Kidney (tissue), 14 donors: ENCODE measurements around the gene STMND1. TPM values are rescaled to one million over a fixed set of nuclear protein-coding genes. Genes with fewer than 3 reads are reported as not detected.

Source experiments
- DNase-seq, 5 donors: peaks; one replicate each; pipeline ENCODE4 v3.0.0-alpha.2; 2013 to 2020
- FAIRE-seq: peaks from 2 replicates; lab custom pipeline; 2012; peaks lifted over from hg19 to GRCh38; lab: Jason Lieb, UNC
- H3K27ac ChIP-seq, 2 donors: one replicate each; pipeline ENCODE4 v1.7.0; 2013; ENCODE audit warnings: low read depth in 2 of 2, low read length in 2 of 2, inconsistent platforms in 1 of 2
- H3K27me3 ChIP-seq: one replicate; pipeline ENCODE4 v1.7.1; 2013; ENCODE audit warnings: low read length, inconsistent platforms; ENCODE audit not compliant: control insufficient read depth, insufficient read depth
- H3K36me3 ChIP-seq, 3 donors: one replicate each; pipeline versions ENCODE4 v1.7.0 to v1.7.1; 2013; ENCODE audit warnings: low read length in 3 of 3, control low read depth in 1 of 3, inconsistent platforms in 1 of 3; ENCODE audit not compliant: insufficient read depth in 3 of 3, control insufficient read depth in 2 of 3
- H3K4me1 ChIP-seq, 3 donors: one replicate each; pipeline versions ENCODE4 v1.7.0 to v1.7.1; 2013; ENCODE audit warnings: low read length in 3 of 3, inconsistent platforms in 1 of 3, low read depth in 1 of 3; ENCODE audit not compliant: control insufficient read depth in 2 of 3, insufficient read depth in 2 of 3
- H3K4me3 ChIP-seq, 3 donors: one replicate each; pipeline versions ENCODE4 v1.7.0 to v1.8.1; 2013; ENCODE audit warnings: low read length in 3 of 3, control low read depth in 1 of 3, inconsistent platforms in 1 of 3
- H3K9ac ChIP-seq, 3 donors: one replicate each; pipeline versions ENCODE4 v1.7.0 to v1.7.1; 2013; ENCODE audit warnings: low read length in 3 of 3, control low read depth in 1 of 3, inconsistent platforms in 1 of 3
- H3K9me3 ChIP-seq, 3 donors: one replicate each; pipeline versions ENCODE4 v1.7.0 to v1.7.1; 2013; ENCODE audit warnings: low read length in 3 of 3, control low read depth in 1 of 3, inconsistent platforms in 1 of 3; ENCODE audit not compliant: control insufficient read depth in 2 of 3, insufficient read depth in 1 of 3
- CTCF ChIP-seq: IDR thresholded peaks from 3 replicates; pipeline ENCODE4 v1.5.1; 2012; ENCODE audit warnings: mild to moderate bottlenecking, moderate library complexity, borderline replicate concordance; ENCODE audit not compliant: insufficient read depth; ENCODE audit errors: extremely low read depth
- intact Hi-C: fragments of 100-400 bp; cut with DNase I; formaldehyde crosslinking; loops from one replicate; pipeline ENCODE4 v1.11.1; 2022
- polyA plus RNA-seq: library from polyadenylated mRNA; stranded (reverse); fragments of 350-450 nt; fragmentation: Illumina TruSeq; extraction: RNeasy Lipid Tissue Mini Kit (QIAGEN cat#74804); gene quantifications from one replicate; pipeline ENCODE4 v1.2.3, GENCODE V29; 2014; ENCODE audit warnings: low read depth, low replicate concordance; ENCODE audit not compliant: insufficient read depth
- total RNA-seq: library from RNA; stranded (reverse); fragmentation: NEBNext Ultra II Directional; extraction: Animal tissue kit (Norgen Biotek cat#: 25700); gene quantifications from one replicate; pipeline ENCODE4 v1.2.1, GENCODE V29; 2021
- donor health status: control.
- donor health status: control.
- donor health status: control.
- donor health status: control.
- donor health status: control.
- donor health status: DM: yes; HTN: yes; CAD: no.
- donor health status: Normal renal cell carcinoma (clear cell type).

STMND1 gene
- total and polyA plus RNA-seq, 2 donors from 2014 or later: not detected

GRCh38 chr6:17165383-17165782 lies 63.5 kb downstream of the STMND1 start:
- H3K9me3 ChIP-seq: no peaks in the 10 kb centered on the region
- DNase-seq (no peak), FAIRE-seq (no peak)
- intact Hi-C loops: no loop called here
- H3K9ac ChIP-seq: no peak overlapping the region
- H3K27ac ChIP-seq: no peak overlapping the region
- no peaks in the 10 kb centered on the region for H3K27me3 ChIP-seq
- no peaks in the 10 kb centered on the region for H3K36me3 ChIP-seq
- no peak overlapping the region for H3K4me3 ChIP-seq
- no peak for TF ChIP-seq CTCF
- H3K4me1 ChIP-seq: no peaks in the 10 kb centered on the region

DNA sequence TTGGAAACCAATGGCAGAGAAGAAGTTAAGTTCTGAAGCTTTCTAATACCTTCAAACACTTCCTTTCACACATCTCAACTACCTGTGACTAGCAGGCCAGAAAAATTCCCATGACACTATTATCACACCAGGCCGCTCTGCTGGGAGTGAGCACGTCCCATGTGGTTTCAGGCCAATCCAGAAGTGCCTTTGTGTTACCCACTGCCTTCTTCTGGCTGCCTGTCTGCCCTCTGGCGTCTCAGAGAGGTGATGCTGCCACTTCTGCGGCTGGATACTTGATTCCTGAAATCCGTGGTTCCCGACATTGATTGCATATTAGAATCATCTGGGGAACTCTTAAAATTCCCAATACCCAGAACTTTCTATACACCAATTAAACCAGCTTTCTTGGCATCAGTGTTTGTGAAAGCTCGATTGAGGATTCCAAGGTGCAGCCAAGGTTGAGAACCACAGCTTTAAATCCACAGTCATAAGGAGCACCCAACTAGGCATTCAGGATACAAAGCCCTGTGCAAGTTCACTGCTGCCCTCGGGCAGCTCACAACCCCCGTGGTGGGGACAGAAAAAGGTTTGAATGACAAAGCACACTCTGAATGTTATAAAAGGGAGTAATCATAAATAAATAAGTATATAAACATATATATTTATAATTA lies 65.6 kb downstream of the STMND1 start:
- TF ChIP-seq CTCF: peak; percentile 46
- Histone ChIP-seq H3K4me1 (no peaks in the 10 kb centered on the region), H3K36me3 (no peaks in the 10 kb centered on the region), H3K9me3 (no peaks in the 10 kb centered on the region), H3K27ac (no peak overlapping the region), H3K9ac (no peak overlapping the region), H3K27me3 (no peaks in the 10 kb centered on the region), H3K4me3 (no peak overlapping the region)
- intact Hi-C loops: no loop called here
- DNase-seq: peak in 3 of 5 donors; percentile 42 to 60 (median 46)
- FAIRE-seq: no peak

DNA sequence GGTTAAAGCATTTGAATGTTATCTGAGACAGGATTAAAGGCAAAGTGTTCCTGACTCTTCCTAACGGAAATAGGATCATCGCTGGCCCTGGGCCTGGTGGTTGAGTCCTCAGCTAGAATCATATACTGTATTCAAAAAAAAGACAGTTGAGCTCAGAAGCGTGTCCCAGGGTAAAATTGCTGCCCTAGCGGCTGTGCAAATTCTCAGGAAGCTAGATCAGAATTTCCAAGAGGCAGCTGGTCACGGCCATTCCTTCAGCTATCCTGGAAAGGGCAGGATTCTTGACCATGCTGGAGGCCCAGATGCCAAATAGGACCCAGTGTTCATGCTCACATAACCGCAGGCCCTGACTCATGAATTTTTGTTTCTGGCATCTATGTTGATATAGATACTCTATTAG lies 67.4 kb downstream of the STMND1 start:
- no peak for TF ChIP-seq CTCF
- Histone ChIP-seq H3K27ac (no peak overlapping the region), H3K27me3 (no peaks in the 10 kb centered on the region), H3K9ac (no peak overlapping the region), H3K4me3 (no peak overlapping the region), H3K36me3 (no peaks in the 10 kb centered on the region), H3K4me1 (no peaks in the 10 kb centered on the region), H3K9me3 (no peaks in the 10 kb centered on the region)
- intact Hi-C loops: no loop called here
- DNase-seq: no peak
- no peak for FAIRE-seq

DNA sequence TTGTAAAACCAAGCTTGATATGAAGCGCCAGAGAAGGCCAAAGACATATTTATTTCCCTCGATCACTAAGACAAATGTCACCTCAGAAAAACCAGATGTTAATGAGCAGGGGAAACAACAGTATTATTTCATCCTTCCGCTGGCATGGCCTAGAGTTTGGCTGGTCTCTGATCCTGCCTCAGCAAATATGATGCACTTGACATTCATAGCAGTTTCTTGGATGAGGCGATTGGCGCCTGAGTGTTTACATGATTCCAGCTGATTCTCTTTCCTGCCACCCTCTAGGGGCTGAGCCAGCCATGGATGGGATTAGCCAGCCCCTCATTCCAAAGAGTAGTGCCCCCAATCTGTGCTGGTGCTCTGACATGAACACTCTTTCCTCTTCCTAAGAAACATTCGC lies 67.9 kb downstream of the STMND1 start:
- no peak overlapping the region for H3K27ac ChIP-seq
- no peak overlapping the region for H3K9ac ChIP-seq
- H3K4me3 ChIP-seq: no peak overlapping the region
- no peak for FAIRE-seq
- H3K36me3 ChIP-seq: no peaks in the 10 kb centered on the region
- DNase-seq: no peak
- H3K27me3 ChIP-seq: no peaks in the 10 kb centered on the region
- no peak for TF ChIP-seq CTCF
- no peaks in the 10 kb centered on the region for H3K4me1 ChIP-seq
- intact Hi-C loops: no loop called here
- no peaks in the 10 kb centered on the region for H3K9me3 ChIP-seq
